ENCODE measurements around the gene CDKN2B. TPM values are rescaled to one million over a fixed set of nuclear protein-coding genes. Genes with fewer than 3 reads are reported as not detected.
A peak's percentile ranks its signal among the peaks of the same experiment; 100 is the strongest.

Gene CDKN2B
- total and polyA plus RNA-seq, 9 donors, result 0.27 to 3.4 (median 0.57) TPM

- Histone ChIP-seq H3K27ac (ENCODE audit: low read length) (no peak overlapping the region), H3K4me3 (ENCODE audit: low read length) (no peak overlapping the region), H3K36me3 (ENCODE audit: control insufficient read depth, insufficient read depth, low read length) (no peaks in the 10 kb centered on the region), H3K27me3 (ENCODE audit: control insufficient read depth, insufficient read depth, low read length) (peaks cover 23% of the 10 kb centered on the region), H3K9me3 (replicated peaks; ENCODE audit: control insufficient read depth, low read depth, low read length) (no peaks in the 10 kb centered on the region), H3K4me1 (ENCODE audit: control insufficient read depth, insufficient read depth, low read length) (peaks cover 9% of the 10 kb centered on the region)
- WGBS (ENCODE audit: insufficient coverage), result 5% methylated on average over 3 of the region's 13 CpGs
- DNase-seq, result peak; percentile 73
These were observed 1.9 kb upstream of the CDKN2B start for GRCh38 chr9:22010866-22011625.

- peaks cover 9% of the 10 kb centered on the region for H3K4me1 ChIP-seq (ENCODE audit: control insufficient read depth, insufficient read depth, low read length)
- no peaks in the 10 kb centered on the region for H3K9me3 ChIP-seq (replicated peaks; ENCODE audit: control insufficient read depth, low read depth, low read length)
- no peak for DNase-seq
- H3K36me3 ChIP-seq (ENCODE audit: control insufficient read depth, insufficient read depth, low read length), result no peaks in the 10 kb centered on the region
- peaks cover 35% of the 10 kb centered on the region for H3K27me3 ChIP-seq (ENCODE audit: control insufficient read depth, insufficient read depth, low read length)
- H3K27ac ChIP-seq (ENCODE audit: low read length), result no peak overlapping the region
- peak overlapping the region; percentile 48 for H3K4me3 ChIP-seq (ENCODE audit: low read length)
- 0% methylated on average over 1 of the region's 6 CpGs for WGBS (ENCODE audit: insufficient coverage)
These were observed 382 bp upstream of the CDKN2B start for GRCh38 chr9:22009506-22009867.

DNA sequence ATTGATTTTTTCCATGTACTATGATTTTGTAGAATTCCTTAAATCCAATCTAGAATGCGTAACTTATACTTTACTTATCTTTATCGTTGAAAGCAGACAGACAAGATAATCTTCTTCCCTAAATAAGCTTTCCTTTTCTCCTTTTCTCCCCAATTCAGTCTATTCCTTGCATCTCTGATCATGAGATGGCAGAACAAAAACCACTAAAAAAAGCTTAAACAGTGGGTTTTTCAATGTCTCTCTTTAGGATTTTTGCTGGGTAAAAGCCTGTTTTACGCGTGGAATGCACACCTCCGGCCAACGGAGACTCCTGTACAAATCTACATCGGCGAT lies 755 bp downstream of the CDKN2B start:
- no peak for DNase-seq
- no peaks in the 10 kb centered on the region for H3K9me3 ChIP-seq (replicated peaks; ENCODE audit: control insufficient read depth, low read depth, low read length)
- 4% methylated on average over 6 of the region's 8 CpGs for WGBS (ENCODE audit: insufficient coverage)
- H3K27me3 ChIP-seq (ENCODE audit: control insufficient read depth, insufficient read depth, low read length), result peaks cover 35% of the 10 kb centered on the region
- no peak overlapping the region for H3K27ac ChIP-seq (ENCODE audit: low read length)
- peaks cover 9% of the 10 kb centered on the region for H3K4me1 ChIP-seq (ENCODE audit: control insufficient read depth, insufficient read depth, low read length)
- no peak overlapping the region for H3K4me3 ChIP-seq (ENCODE audit: low read length)
- H3K36me3 ChIP-seq (ENCODE audit: control insufficient read depth, insufficient read depth, low read length), result no peaks in the 10 kb centered on the region

DNA sequence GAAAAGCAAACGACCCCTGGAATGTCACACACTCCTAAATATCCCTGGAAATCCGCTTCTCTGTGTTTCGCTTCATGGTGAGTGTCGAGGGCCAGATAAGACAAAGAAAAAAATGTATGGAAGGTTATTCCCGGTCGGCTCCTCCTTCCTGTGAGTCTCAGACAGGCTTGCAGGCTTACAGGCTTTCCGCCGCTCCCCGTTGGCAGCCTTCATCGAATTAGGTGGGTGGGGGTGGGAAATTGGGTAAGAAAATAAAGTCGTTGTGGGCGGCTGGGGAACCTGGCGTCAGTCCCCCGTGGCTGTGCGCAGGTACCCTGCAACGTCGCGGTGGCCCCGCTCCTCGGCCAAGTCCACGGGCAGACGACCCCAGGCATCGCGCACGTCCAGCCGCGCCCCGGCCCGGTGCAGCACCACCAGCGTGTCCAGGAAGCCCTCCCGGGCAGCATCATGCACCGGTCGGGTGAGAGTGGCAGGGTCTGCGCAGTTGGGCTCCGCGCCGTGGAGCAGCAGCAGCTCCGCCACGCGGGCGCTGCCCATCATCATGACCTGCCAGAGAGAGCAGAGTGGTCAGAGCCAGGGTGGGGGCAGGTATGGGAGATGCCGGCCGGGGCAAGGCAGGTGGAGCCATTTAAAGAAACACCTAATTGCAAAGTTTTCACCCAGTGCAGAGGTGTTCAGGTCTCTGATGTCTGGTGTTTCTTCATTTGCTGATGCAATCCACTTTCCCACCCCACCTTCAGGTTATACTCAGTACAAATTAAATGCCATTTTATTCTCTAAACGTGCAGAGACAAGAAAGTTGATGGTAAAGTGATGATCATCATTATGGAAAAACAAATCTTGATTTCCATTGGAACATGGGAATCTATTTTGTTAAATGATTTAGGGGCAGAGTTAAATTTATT lies 3.2 kb downstream of the CDKN2B start:
- Histone ChIP-seq H3K27ac (ENCODE audit: low read length) (no peak overlapping the region), H3K4me3 (ENCODE audit: low read length) (no peak overlapping the region), H3K27me3 (ENCODE audit: control insufficient read depth, insufficient read depth, low read length) (peaks cover 35% of the 10 kb centered on the region), H3K9me3 (replicated peaks; ENCODE audit: control insufficient read depth, low read depth, low read length) (no peaks in the 10 kb centered on the region), H3K36me3 (ENCODE audit: control insufficient read depth, insufficient read depth, low read length) (no peaks in the 10 kb centered on the region), H3K4me1 (ENCODE audit: control insufficient read depth, insufficient read depth, low read length) (peaks cover 9% of the 10 kb centered on the region)
- WGBS (ENCODE audit: insufficient coverage), result under 1% methylated on average over 35 of the region's 44 CpGs
- no peak for DNase-seq

- H3K27ac ChIP-seq (ENCODE audit: low read length), result no peak overlapping the region
- WGBS (ENCODE audit: insufficient coverage), result 2% methylated on average over 15 of the region's 25 CpGs
- H3K27me3 ChIP-seq (ENCODE audit: control insufficient read depth, insufficient read depth, low read length), result peaks cover 33% of the 10 kb centered on the region
- H3K4me3 ChIP-seq (ENCODE audit: low read length), result no peak overlapping the region
- no peak for DNase-seq
- no peaks in the 10 kb centered on the region for H3K9me3 ChIP-seq (replicated peaks; ENCODE audit: control insufficient read depth, low read depth, low read length)
- H3K4me1 ChIP-seq (ENCODE audit: control insufficient read depth, insufficient read depth, low read length), result peaks cover 9% of the 10 kb centered on the region
- H3K36me3 ChIP-seq (ENCODE audit: control insufficient read depth, insufficient read depth, low read length), result no peaks in the 10 kb centered on the region
These were observed 3.9 kb downstream of the CDKN2B start for GRCh38 chr9:22005021-22005701.

- Histone ChIP-seq H3K4me3 (ENCODE audit: low read length) (no peak overlapping the region), H3K27me3 (ENCODE audit: control insufficient read depth, insufficient read depth, low read length) (peaks cover 20% of the 10 kb centered on the region), H3K9me3 (replicated peaks; ENCODE audit: control insufficient read depth, low read depth, low read length) (no peaks in the 10 kb centered on the region), H3K4me1 (ENCODE audit: control insufficient read depth, insufficient read depth, low read length) (no peaks in the 10 kb centered on the region), H3K27ac (ENCODE audit: low read length) (no peak overlapping the region), H3K36me3 (ENCODE audit: control insufficient read depth, insufficient read depth, low read length) (no peaks in the 10 kb centered on the region)
- no peak for DNase-seq
- WGBS (ENCODE audit: insufficient coverage), result no CpG with 5 or more reads among the region's 1 CpG
These were observed 7.1 kb downstream of the CDKN2B start for GRCh38 chr9:22002038-22002437.

DNA sequence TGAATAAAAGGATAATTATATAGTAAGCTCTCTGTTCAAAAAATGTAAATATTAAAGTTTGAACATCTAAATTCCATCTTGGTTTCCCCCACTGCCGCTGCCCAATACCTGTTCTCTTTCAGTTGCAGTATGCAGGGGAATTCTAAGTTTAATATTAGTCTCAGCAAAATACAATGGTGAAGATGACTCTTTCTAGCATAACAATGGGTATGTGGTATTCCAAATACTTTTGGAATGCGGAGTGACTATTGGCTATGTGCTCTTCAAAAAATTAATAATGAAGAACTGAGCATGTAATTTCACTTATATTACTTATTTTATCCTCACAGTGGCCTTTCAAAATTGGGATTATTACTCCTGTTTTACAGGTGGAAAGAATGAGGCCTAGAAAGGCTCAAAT lies 11.1 kb downstream of the CDKN2B start:
- Histone ChIP-seq H3K4me1 (ENCODE audit: control insufficient read depth, insufficient read depth, low read length) (peaks cover 5% of the 10 kb centered on the region), H3K27ac (ENCODE audit: low read length) (no peak overlapping the region), H3K4me3 (ENCODE audit: low read length) (no peak overlapping the region), H3K9me3 (replicated peaks; ENCODE audit: control insufficient read depth, low read depth, low read length) (no peaks in the 10 kb centered on the region), H3K27me3 (ENCODE audit: control insufficient read depth, insufficient read depth, low read length) (peaks cover 37% of the 10 kb centered on the region), H3K36me3 (ENCODE audit: control insufficient read depth, insufficient read depth, low read length) (no peaks in the 10 kb centered on the region)
- no CpG with 5 or more reads among the region's 2 CpGs for WGBS (ENCODE audit: insufficient coverage)
- DNase-seq, result no peak

GRCh38 chr9:21997480-21997879 lies 11.6 kb downstream of the CDKN2B start:
- no peak overlapping the region for H3K27ac ChIP-seq (ENCODE audit: low read length)
- WGBS (ENCODE audit: insufficient coverage), result no CpG with 5 or more reads among the region's 1 CpG
- H3K4me3 ChIP-seq (ENCODE audit: low read length), result no peak overlapping the region
- H3K27me3 ChIP-seq (ENCODE audit: control insufficient read depth, insufficient read depth, low read length), result peaks cover 37% of the 10 kb centered on the region
- H3K4me1 ChIP-seq (ENCODE audit: control insufficient read depth, insufficient read depth, low read length), result peaks cover 5% of the 10 kb centered on the region
- H3K36me3 ChIP-seq (ENCODE audit: control insufficient read depth, insufficient read depth, low read length), result no peaks in the 10 kb centered on the region
- no peak for DNase-seq
- H3K9me3 ChIP-seq (replicated peaks; ENCODE audit: control insufficient read depth, low read depth, low read length), result no peaks in the 10 kb centered on the region

DNA sequence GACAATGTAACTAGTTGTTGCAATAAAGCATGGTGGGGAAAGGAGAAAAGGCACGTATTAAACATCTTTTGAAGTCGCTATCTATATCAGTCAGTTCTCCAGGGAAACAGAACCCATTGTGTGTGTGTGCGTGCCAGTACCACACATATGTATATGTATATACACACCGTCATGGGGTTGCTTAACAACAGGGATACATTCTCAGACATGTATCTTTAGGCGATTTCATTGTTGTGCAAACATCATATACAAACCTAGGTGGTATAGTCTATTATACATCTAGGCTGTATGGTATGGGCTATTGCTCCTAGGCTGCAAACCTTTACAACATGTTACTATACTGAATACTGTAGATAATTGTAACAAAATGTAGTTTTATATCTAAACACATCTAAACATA lies 12.2 kb downstream of the CDKN2B start:
- H3K27ac ChIP-seq (ENCODE audit: low read length), result no peak overlapping the region
- H3K9me3 ChIP-seq (replicated peaks; ENCODE audit: control insufficient read depth, low read depth, low read length), result no peaks in the 10 kb centered on the region
- H3K36me3 ChIP-seq (ENCODE audit: control insufficient read depth, insufficient read depth, low read length), result no peaks in the 10 kb centered on the region
- WGBS (ENCODE audit: insufficient coverage), result no CpG with 5 or more reads among the region's 5 CpGs
- DNase-seq, result no peak
- H3K27me3 ChIP-seq (ENCODE audit: control insufficient read depth, insufficient read depth, low read length), result peaks cover 37% of the 10 kb centered on the region
- peaks cover 5% of the 10 kb centered on the region for H3K4me1 ChIP-seq (ENCODE audit: control insufficient read depth, insufficient read depth, low read length)
- H3K4me3 ChIP-seq (ENCODE audit: low read length), result no peak overlapping the region

GRCh38 chr9:21996438-21996837 lies 12.7 kb downstream of the CDKN2B start:
- Histone ChIP-seq H3K4me3 (ENCODE audit: low read length) (no peak overlapping the region), H3K27ac (ENCODE audit: low read length) (no peak overlapping the region), H3K27me3 (ENCODE audit: control insufficient read depth, insufficient read depth, low read length) (peaks cover 37% of the 10 kb centered on the region), H3K9me3 (replicated peaks; ENCODE audit: control insufficient read depth, low read depth, low read length) (no peaks in the 10 kb centered on the region), H3K36me3 (ENCODE audit: control insufficient read depth, insufficient read depth, low read length) (no peaks in the 10 kb centered on the region), H3K4me1 (ENCODE audit: control insufficient read depth, insufficient read depth, low read length) (peaks cover 5% of the 10 kb centered on the region)
- no peak for DNase-seq
- WGBS (ENCODE audit: insufficient coverage), result 15% methylated on average over 3 of the region's 9 CpGs

Measured in muscle of leg (tissue), 11 donors.